ENCODE results near the gene RBM6. TPM values are rescaled to one million over a fixed set of nuclear protein-coding genes. Genes with fewer than 3 reads are reported as not detected.

RBM6 gene
- total RNA-seq, 1 experiment from 2014 or later: 90.7 TPM

DNA sequence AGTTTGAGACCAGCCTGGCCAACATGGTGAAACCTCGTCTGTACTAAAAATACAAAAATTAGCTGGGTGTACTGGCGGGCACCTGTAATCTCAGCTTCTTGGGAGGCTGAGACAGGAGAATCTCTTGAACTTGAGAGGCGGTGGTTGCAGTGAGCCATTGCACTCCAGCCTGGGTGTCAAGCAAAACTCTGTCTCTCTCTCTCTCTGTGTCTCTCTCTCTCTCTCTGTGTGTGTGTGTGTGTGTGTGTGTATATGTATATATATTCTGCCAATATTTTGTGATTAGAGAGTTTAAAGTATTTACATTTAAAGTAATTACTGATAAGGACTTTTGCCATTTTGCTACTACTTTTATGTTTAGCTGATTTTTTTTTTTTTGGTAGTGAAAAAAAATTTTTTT lies 15.7 kb downstream of the RBM6 start:
- no peaks in the 10 kb centered on the region for H3K9me3 Mint-ChIP-seq
- Histone ChIP-seq H2BK120ac (ENCODE audit: low read depth, low read length, poor library complexity, severe bottlenecking) (no peak overlapping the region), H4K5ac (ENCODE audit: insufficient read length, low read depth, low read length) (no peak overlapping the region), H4K91ac (ENCODE audit: insufficient read length, low read depth, low read length) (no peak overlapping the region), H3K9ac (ENCODE audit: extremely low read depth, insufficient read length, low read length) (no peak overlapping the region), H3K79me1 (ENCODE audit: insufficient read depth, low read depth, low read length, poor library complexity, severe bottlenecking) (peaks cover 9% of the 10 kb centered on the region), H3K4ac (ENCODE audit: low read depth, low read length) (no peak overlapping the region), H2BK20ac (ENCODE audit: low read depth, low read length, poor library complexity, severe bottlenecking) (no peak overlapping the region), H2BK15ac (ENCODE audit: low read depth, low read length) (no peak overlapping the region), H3K23ac (ENCODE audit: insufficient read length, low read depth, low read length) (no peak overlapping the region), H2BK5ac (ENCODE audit: insufficient read length, low read length) (no peak overlapping the region), H2BK12ac (ENCODE audit: insufficient read length, low read depth, low read length) (no peak overlapping the region), H3K23me2 (ENCODE audit: insufficient read length, low read depth, low read length, poor library complexity, severe bottlenecking) (no peaks in the 10 kb centered on the region), H3K14ac (ENCODE audit: insufficient read depth, low read length) (no peak overlapping the region), H3K9me3 (ENCODE audit: control insufficient read depth, low read depth, low read length) (no peaks in the 10 kb centered on the region), H2AK5ac (ENCODE audit: insufficient read length, low read length) (no peak overlapping the region), H4K20me1 (ENCODE audit: control insufficient read depth, insufficient read depth, insufficient read length) (no peaks in the 10 kb centered on the region), H3K27me3 (ENCODE audit: insufficient read depth, low read length) (no peaks in the 10 kb centered on the region), H3K56ac (ENCODE audit: insufficient read length, low read depth, low read length) (no peak overlapping the region), H4K8ac (replicated peaks; ENCODE audit: insufficient read length, low read depth, low read length) (no peak overlapping the region), H2AFZ (ENCODE audit: low read length) (no peak overlapping the region), H3T11ph (ENCODE audit: low read length) (no peak overlapping the region), H3K4me1 (ENCODE audit: insufficient read depth, low read length) (no peaks in the 10 kb centered on the region), H3K18ac (ENCODE audit: insufficient read length, low read depth, low read length) (no peak overlapping the region), H3K27ac (ENCODE audit: insufficient read length, low read depth, low read length) (no peak overlapping the region), H3K4me2 (ENCODE audit: insufficient read depth, insufficient read length, low read length) (no peak overlapping the region), H3K79me2 (ENCODE audit: insufficient read depth, low read length) (peaks cover 17% of the 10 kb centered on the region; the same call in 1 of the 2 replicates)
- no peak overlapping the region for H3K4me3 Mint-ChIP-seq
- no peak for DNase-seq
- H3K27me3 Mint-ChIP-seq (ENCODE audit: low read depth): no peaks in the 10 kb centered on the region
- TF ChIP-seq, protein P1, sequence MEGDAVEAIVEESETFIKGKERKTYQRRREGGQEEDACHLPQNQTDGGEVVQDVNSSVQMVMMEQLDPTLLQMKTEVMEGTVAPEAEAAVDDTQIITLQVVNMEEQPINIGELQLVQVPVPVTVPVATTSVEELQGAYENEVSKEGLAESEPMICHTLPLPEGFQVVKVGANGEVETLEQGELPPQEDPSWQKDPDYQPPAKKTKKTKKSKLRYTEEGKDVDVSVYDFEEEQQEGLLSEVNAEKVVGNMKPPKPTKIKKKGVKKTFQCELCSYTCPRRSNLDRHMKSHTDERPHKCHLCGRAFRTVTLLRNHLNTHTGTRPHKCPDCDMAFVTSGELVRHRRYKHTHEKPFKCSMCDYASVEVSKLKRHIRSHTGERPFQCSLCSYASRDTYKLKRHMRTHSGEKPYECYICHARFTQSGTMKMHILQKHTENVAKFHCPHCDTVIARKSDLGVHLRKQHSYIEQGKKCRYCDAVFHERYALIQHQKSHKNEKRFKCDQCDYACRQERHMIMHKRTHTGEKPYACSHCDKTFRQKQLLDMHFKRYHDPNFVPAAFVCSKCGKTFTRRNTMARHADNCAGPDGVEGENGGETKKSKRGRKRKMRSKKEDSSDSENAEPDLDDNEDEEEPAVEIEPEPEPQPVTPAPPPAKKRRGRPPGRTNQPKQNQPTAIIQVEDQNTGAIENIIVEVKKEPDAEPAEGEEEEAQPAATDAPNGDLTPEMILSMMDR (conservative IDR thresholded peaks at IDR 0.05): no peak
- peaks cover 3 to 4% of the 10 kb centered on the region in 2 experiments; a peak in 3 of 4 replicates for H3K4me1 Mint-ChIP-seq
- H3K36me3 Mint-ChIP-seq (ENCODE audit: insufficient read depth in 1 of 3, low read depth in 3 of 3): peaks cover 3 to 6% (median 5%) of the 10 kb centered on the region in 3 experiments
- peak overlapping the region in 1 of 3 experiments; percentile 47; a peak in 1 of 7 replicates for H3K27ac Mint-ChIP-seq
- WGBS (ENCODE audit: extremely low coverage, insufficient read length, low lambda C conversion rate): no CpG with 5 or more reads among the region's 3 CpGs
